Activated CD4-positive, alpha-beta memory T cell treated with anti-CD3 and anti-CD28 coated beads for 36 hours (primary cell): ENCODE measurements around the gene ELFN2. TPM values are rescaled to one million over a fixed set of nuclear protein-coding genes. Genes with fewer than 3 reads are reported as not detected.

Experiments
- CTCF ChIA-PET: fragments of 350-600 bp; sonication (Branson Sonifier 250); formaldehyde crosslinking; loops from one replicate; lab custom pipeline; 2021; ENCODE audit warnings: antibody characterized with exemption, inconsistent platforms; lab: Charles Lee
- POLR2A ChIA-PET: fragments of 350-600 bp; sonication (Branson Sonifier 250); formaldehyde crosslinking; loops from one replicate; lab custom pipeline; 2021; ENCODE audit warnings: antibody characterized with exemption; lab: Charles Lee
- DNase-seq: peaks from one replicate; pipeline ENCODE4 v3.0.0-alpha.2; 2020
- H3K27ac Mint-ChIP-seq: one replicate; pipeline ENCODE4 v1.8.0; 2021; ENCODE audit warnings: mixed read lengths
- H3K27me3 Mint-ChIP-seq: one replicate; pipeline ENCODE4 v1.8.0; 2021; ENCODE audit warnings: mixed read lengths
- H3K36me3 Mint-ChIP-seq: one replicate; pipeline ENCODE4 v1.8.0; 2021; ENCODE audit warnings: mixed read lengths
- H3K4me1 Mint-ChIP-seq: one replicate; pipeline ENCODE4 v1.8.0; 2021; ENCODE audit warnings: low read depth, mixed read lengths
- H3K4me3 Mint-ChIP-seq: one replicate; pipeline ENCODE4 v1.8.0; 2021; ENCODE audit warnings: mild to moderate bottlenecking, mixed read lengths
- H3K9me3 Mint-ChIP-seq: one replicate; pipeline ENCODE4 v1.8.0; 2021; ENCODE audit warnings: mixed read lengths
- intact Hi-C: fragments of 100-400 bp; cut with micrococcal nuclease; formaldehyde crosslinking; loops from one replicate; pipeline ENCODE4 v1.15.1; 2023
- total RNA-seq, 2 experiments: library from RNA; stranded (reverse); gene quantifications; one replicate each; pipeline ENCODE4 v1.2.3, GENCODE V29; 2021

The ELFN2 gene
- total RNA-seq, 2 experiments from 2014 or later: 0.39 to 0.57 TPM

- no peak for DNase-seq
- no peak overlapping the region for H3K27ac Mint-ChIP-seq
- ChIA-PET POLR2A (no interaction called here), CTCF (interaction anchor here (1.4 to 2.3 kb wide), 2 partner anchors 134 to 191 kb away, joined by 5 to 8 read pairs; no protein-coding TSS in a partner anchor)
- no peaks in the 10 kb centered on the region for H3K27me3 Mint-ChIP-seq
- H3K4me3 Mint-ChIP-seq: no peak overlapping the region
- no peaks in the 10 kb centered on the region for H3K9me3 Mint-ChIP-seq
- H3K4me1 Mint-ChIP-seq: peaks cover 5% of the 10 kb centered on the region
- intact Hi-C loops: no loop called here
- no peaks in the 10 kb centered on the region for H3K36me3 Mint-ChIP-seq
Measured at GRCh38 chr22:37451218-37451617, 23.9 kb upstream of the ELFN2 start.

- ChIA-PET POLR2A (no interaction called here), CTCF (interaction anchor here (1.4 to 2.3 kb wide), 2 partner anchors 133 to 189 kb away, joined by 4 to 8 read pairs; no protein-coding TSS in a partner anchor)
- Mint-ChIP-seq H3K9me3 (no peaks in the 10 kb centered on the region), H3K4me3 (no peak overlapping the region), H3K36me3 (no peaks in the 10 kb centered on the region), H3K27ac (no peak overlapping the region), H3K27me3 (no peaks in the 10 kb centered on the region), H3K4me1 (peaks cover 5% of the 10 kb centered on the region)
- intact Hi-C loops: no loop called here
- DNase-seq: no peak
Measured at GRCh38 chr22:37449331-37450001, 22.2 kb upstream of the ELFN2 start.

GRCh38 chr22:37448516-37449127 is 21.3 kb upstream of the ELFN2 start:
- H3K27me3 Mint-ChIP-seq: no peaks in the 10 kb centered on the region
- no peaks in the 10 kb centered on the region for H3K36me3 Mint-ChIP-seq
- CTCF ChIA-PET: interaction anchor here (1.1 to 1.4 kb wide), 4 partner anchors 10 to 188 kb away, joined by 3 to 5 read pairs (median 4); no protein-coding TSS in a partner anchor
- H3K27ac Mint-ChIP-seq: no peak overlapping the region
- no peaks in the 10 kb centered on the region for H3K9me3 Mint-ChIP-seq
- H3K4me1 Mint-ChIP-seq: peaks cover 11% of the 10 kb centered on the region
- intact Hi-C loops: no loop called here
- no peak for DNase-seq
- H3K4me3 Mint-ChIP-seq: no peak overlapping the region
- POLR2A ChIA-PET: no interaction called here

DNA sequence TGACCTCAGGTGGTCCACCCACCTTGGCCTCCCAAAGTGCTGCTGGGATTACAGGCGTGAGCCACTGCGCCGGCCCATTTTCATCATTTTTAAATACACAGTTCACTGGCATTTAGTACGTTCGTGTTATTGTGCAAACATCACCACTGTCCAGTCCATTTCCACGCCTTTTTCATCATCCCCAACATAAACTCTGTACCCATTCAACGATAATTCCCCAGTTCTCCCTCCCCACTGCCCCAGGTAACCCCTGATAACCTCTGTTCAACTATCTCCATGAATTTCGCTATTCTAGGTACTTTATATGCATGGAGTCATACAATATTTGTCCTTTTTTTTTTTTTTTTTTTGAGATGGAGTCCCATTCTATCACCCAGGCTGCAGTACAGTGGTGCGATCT is 18.2 kb upstream of the ELFN2 start:
- Mint-ChIP-seq H3K27ac (no peak overlapping the region), H3K4me3 (no peak overlapping the region), H3K27me3 (peaks cover 2% of the 10 kb centered on the region), H3K9me3 (peaks cover 4% of the 10 kb centered on the region), H3K4me1 (peaks cover 20% of the 10 kb centered on the region), H3K36me3 (peaks cover 4% of the 10 kb centered on the region)
- DNase-seq: no peak
- ChIA-PET POLR2A (no interaction called here), CTCF (interaction anchor here (0.7 kb wide), 1 partner anchor 147 kb away, joined by 3 read pairs; no protein-coding TSS in a partner anchor)
- intact Hi-C loops: no loop called here

- POLR2A ChIA-PET: no interaction called here
- Mint-ChIP-seq H3K36me3 (peaks cover 4% of the 10 kb centered on the region), H3K27me3 (peaks cover 2% of the 10 kb centered on the region), H3K4me1 (peaks cover 16% of the 10 kb centered on the region), H3K4me3 (no peak overlapping the region), H3K9me3 (peaks cover 4% of the 10 kb centered on the region), H3K27ac (peak overlapping the region; percentile 34)
- no peak for DNase-seq
- CTCF ChIA-PET: interaction anchor here (0.7 to 1.6 kb wide), 4 partner anchors 14 to 185 kb away, joined by 3 to 11 read pairs (median 4); no protein-coding TSS in a partner anchor
- intact Hi-C loops: loop anchor here (1.0 kb wide), 1 partner anchor 12 kb away; no protein-coding TSS in a partner anchor
Measured at GRCh38 chr22:37443977-37444376, 16.7 kb upstream of the ELFN2 start.

DNA sequence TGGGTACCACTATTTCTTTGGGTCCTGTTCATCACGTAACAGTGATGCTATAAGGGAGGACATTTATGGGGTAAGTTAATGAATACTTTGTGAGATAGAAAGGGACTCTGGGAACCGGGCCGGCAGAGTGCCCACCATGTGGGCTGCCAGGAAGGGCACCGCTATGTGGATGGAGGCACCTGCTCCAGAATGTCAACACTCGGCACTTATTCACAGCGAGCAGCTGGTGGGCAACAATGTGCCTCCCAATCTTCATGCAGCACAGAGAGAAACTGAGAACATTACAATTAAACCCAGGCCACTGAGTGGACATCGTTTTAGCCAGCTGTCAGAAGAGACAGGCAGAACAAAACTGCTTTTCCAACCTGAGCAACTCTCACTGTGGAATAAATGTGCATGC is 15.8 kb upstream of the ELFN2 start:
- peaks cover 16% of the 10 kb centered on the region for H3K4me1 Mint-ChIP-seq
- CTCF ChIA-PET: interaction anchor here (1.6 to 1.7 kb wide), 2 partner anchors 14 to 125 kb away, joined by 4 to 5 read pairs; no protein-coding TSS in a partner anchor
- POLR2A ChIA-PET: no interaction called here
- intact Hi-C loops: no loop called here
- peaks cover 4% of the 10 kb centered on the region for H3K36me3 Mint-ChIP-seq
- H3K4me3 Mint-ChIP-seq: no peak overlapping the region
- H3K27ac Mint-ChIP-seq: no peak overlapping the region
- peaks cover 2% of the 10 kb centered on the region for H3K27me3 Mint-ChIP-seq
- no peak for DNase-seq
- peaks cover 4% of the 10 kb centered on the region for H3K9me3 Mint-ChIP-seq

- Mint-ChIP-seq H3K4me3 (no peak overlapping the region), H3K4me1 (peaks cover 16% of the 10 kb centered on the region), H3K36me3 (peaks cover 4% of the 10 kb centered on the region), H3K27me3 (peaks cover 2% of the 10 kb centered on the region), H3K9me3 (peaks cover 4% of the 10 kb centered on the region), H3K27ac (no peak overlapping the region)
- DNase-seq: peak; percentile 25
- POLR2A ChIA-PET: no interaction called here
- CTCF ChIA-PET: interaction anchor here (0.6 to 1.7 kb wide), 3 partner anchors 14 to 125 kb away, joined by 3 to 4 read pairs (median 4); no protein-coding TSS in a partner anchor
- intact Hi-C loops: no loop called here
Measured at GRCh38 chr22:37442537-37442936, 15.3 kb upstream of the ELFN2 start.

DNA sequence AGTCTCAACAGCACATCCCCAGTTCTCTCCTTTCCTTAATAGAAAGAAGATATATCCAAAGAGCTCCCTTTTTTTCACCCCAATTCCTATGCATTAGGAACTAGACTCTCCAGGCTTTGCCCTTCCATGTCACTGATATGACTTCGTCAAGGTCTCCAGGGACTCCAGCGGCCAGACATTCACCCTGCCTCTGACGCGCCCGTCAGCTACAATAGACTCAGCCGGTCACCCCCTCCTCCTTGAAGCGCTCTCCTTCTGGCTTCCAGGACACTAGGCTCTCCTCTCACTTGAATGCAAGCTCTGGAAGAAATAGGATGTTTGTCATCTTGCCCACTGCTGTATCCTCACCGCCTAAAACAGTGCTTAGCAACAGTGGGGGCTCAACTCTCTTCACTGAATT is 14.9 kb upstream of the ELFN2 start:
- no peak for DNase-seq
- POLR2A ChIA-PET: no interaction called here
- Mint-ChIP-seq H3K4me1 (peaks cover 16% of the 10 kb centered on the region), H3K27me3 (peaks cover 2% of the 10 kb centered on the region), H3K9me3 (peaks cover 4% of the 10 kb centered on the region), H3K36me3 (peaks cover 4% of the 10 kb centered on the region), H3K27ac (no peak overlapping the region), H3K4me3 (no peak overlapping the region)
- CTCF ChIA-PET: interaction anchor here (0.6 to 1.7 kb wide), 4 partner anchors 14 to 125 kb away, joined by 3 to 4 read pairs (median 4); no protein-coding TSS in a partner anchor
- intact Hi-C loops: no loop called here

- peaks cover 4% of the 10 kb centered on the region for H3K9me3 Mint-ChIP-seq
- no peak overlapping the region for H3K4me3 Mint-ChIP-seq
- DNase-seq: no peak
- H3K36me3 Mint-ChIP-seq: peaks cover 4% of the 10 kb centered on the region
- POLR2A ChIA-PET: no interaction called here
- peaks cover 16% of the 10 kb centered on the region for H3K4me1 Mint-ChIP-seq
- H3K27me3 Mint-ChIP-seq: peaks cover 2% of the 10 kb centered on the region
- no peak overlapping the region for H3K27ac Mint-ChIP-seq
- intact Hi-C loops: no loop called here
- CTCF ChIA-PET: interaction anchor here (0.8 to 1.6 kb wide), 2 partner anchors 31 to 125 kb away, joined by 3 to 4 read pairs; no protein-coding TSS in a partner anchor
Measured at GRCh38 chr22:37440875-37441274, 13.6 kb upstream of the ELFN2 start.

DNA sequence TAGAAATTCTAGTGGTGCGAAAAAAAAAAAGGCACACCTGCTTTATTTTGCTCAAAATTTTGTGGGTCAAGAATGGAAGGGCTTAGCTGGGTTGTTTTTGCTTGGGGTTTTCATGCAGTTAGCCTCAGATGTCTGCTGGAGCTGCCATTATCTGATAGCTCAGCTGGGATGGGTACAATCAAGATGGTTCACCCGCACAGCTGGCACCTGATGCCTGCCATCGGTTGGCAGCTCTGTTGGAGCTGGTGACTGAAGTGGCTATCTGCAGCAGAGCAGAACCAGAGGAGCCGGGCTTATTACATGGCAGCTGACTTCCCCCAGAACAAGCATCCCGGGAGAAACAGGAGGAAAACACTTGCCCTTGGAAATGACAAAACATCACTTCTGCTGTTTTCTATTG is 12.1 kb upstream of the ELFN2 start:
- Mint-ChIP-seq H3K27me3 (peaks cover 3% of the 10 kb centered on the region), H3K27ac (no peak overlapping the region), H3K9me3 (peaks cover 4% of the 10 kb centered on the region), H3K4me3 (no peak overlapping the region), H3K36me3 (peaks cover 4% of the 10 kb centered on the region), H3K4me1 (peaks cover 15% of the 10 kb centered on the region)
- ChIA-PET POLR2A (no interaction called here), CTCF (interaction anchor here (1.5 kb wide), 1 partner anchor 9 kb away, joined by 6 read pairs; no protein-coding TSS in a partner anchor)
- no peak for DNase-seq
- intact Hi-C loops: no loop called here

GRCh38 chr22:37435970-37436603 is 8.8 kb upstream of the ELFN2 start:
- CTCF ChIA-PET: no interaction called here
- Mint-ChIP-seq H3K9me3 (peaks cover 4% of the 10 kb centered on the region), H3K4me3 (no peak overlapping the region), H3K36me3 (peaks cover 4% of the 10 kb centered on the region), H3K4me1 (peaks cover 20% of the 10 kb centered on the region), H3K27ac (no peak overlapping the region), H3K27me3 (peaks cover 8% of the 10 kb centered on the region)
- POLR2A ChIA-PET: no interaction called here
- intact Hi-C loops: no loop called here
- DNase-seq: no peak

DNA sequence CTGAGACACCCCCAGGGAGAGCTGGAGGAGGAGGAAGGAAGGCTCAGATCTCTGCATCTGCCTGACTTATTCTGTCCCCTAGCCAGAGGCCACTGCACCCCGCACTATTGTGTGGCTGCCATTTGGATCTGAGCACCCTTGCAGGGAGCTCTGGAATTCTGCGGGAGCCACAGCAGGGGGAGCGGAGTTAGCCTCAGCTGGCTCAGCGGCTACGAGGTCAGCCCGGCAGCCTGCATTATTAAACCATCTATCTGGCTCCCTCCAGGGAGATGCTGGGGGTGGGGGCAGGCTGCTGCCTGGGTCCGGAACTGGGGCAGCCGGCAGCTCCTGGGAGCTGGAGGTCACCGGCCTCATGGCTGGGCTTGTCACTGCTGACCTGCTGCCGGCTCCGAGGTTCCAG is 6.5 kb upstream of the ELFN2 start:
- H3K36me3 Mint-ChIP-seq: peaks cover 4% of the 10 kb centered on the region
- ChIA-PET POLR2A (no interaction called here), CTCF (interaction anchor here (0.8 to 7.3 kb wide), 2 partner anchors 8 to 117 kb away, joined by 3 to 68 read pairs; no protein-coding TSS in a partner anchor)
- H3K4me1 Mint-ChIP-seq: peaks cover 24% of the 10 kb centered on the region
- no peak overlapping the region for H3K27ac Mint-ChIP-seq
- peaks cover 4% of the 10 kb centered on the region for H3K9me3 Mint-ChIP-seq
- intact Hi-C loops: no loop called here
- H3K27me3 Mint-ChIP-seq: peaks cover 25% of the 10 kb centered on the region
- no peak overlapping the region for H3K4me3 Mint-ChIP-seq
- no peak for DNase-seq
